ENCODE results near the gene ACSM6.
A peak's percentile ranks its signal among the peaks of the same experiment; 100 is the strongest.
"Not testable (repeated sequence)": the region's sequence is repeated elsewhere in the genome, so short reads cannot be mapped to it uniquely, and the experiment has no call there.

Gene ACSM6, protein sequence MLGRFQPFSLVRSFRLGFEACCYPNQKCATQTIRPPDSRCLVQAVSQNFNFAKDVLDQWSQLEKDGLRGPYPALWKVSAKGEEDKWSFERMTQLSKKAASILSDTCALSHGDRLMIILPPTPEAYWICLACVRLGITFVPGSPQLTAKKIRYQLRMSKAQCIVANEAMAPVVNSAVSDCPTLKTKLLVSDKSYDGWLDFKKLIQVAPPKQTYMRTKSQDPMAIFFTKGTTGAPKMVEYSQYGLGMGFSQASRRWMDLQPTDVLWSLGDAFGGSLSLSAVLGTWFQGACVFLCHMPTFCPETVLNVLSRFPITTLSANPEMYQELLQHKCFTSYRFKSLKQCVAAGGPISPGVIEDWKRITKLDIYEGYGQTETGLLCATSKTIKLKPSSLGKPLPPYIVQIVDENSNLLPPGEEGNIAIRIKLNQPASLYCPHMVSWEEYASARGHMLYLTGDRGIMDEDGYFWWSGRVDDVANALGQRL

DNA sequence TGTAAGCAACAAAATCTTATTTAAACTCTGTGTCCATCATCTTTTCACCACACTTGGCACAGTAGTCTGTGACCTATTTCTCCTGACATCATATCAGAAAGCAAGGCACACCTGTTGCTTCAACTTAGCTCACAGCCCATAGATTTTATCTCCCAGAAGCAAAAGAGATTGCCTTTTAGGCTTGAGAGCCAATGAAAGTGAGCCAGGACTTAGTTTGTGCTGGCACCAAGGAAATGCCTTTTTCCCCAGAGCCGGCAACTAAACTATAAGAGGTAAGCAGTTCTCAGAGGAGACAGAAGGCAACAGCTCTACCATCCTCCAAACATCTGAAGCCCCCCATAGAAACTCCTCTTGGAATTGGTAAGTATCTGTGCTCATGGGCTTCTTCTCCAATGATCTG, at the start of gene ACSM6:
TSS of gene ACSM6 (plus strand) at position 295 of the 400 bp plus-strand sequence. CDS start 248 bp downstream, outside the sequence.
- no peak for DNase-seq (ENCODE audit: low read depth in 2 of 2)

DNA sequence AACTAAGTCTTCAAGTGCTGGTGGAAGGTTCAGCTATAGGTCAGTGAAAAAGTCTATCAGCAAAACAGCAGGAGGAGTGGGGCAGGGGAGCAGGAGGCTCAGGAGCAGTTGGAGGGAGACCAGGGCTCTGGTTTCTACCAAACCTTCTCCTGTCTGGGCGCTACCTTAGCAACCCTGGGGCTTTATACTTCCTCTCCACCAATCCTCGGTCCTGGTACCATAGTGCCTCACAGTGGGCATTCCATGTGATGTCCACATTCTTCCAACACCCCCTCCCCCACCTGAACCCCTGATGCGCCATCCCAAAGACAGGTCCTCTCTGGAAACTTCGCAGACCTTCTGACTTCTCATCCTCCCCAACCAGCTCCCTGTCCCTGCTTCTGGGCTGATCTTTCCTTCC, 25.3 kb upstream of the ACSM6 start:
- DNase-seq (ENCODE audit: low read depth in 2 of 2): no peak

DNA sequence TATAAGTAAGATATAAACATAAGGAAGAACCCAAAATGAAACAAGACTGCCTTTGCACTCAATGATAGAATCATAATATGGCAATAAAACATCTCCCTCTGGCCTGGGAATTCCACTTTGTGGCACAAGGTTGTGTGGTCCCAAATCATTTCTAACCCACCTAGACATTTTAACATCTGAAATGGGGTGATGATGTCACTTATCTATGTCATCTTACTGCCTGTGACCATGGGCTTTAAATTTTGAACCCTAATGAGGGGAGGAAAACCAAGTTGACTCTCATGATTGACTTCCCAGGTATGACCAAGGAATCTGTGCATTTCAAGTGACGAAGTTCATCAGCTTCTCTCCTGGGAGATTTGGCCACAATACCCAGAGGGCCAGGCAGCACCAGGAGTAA, 24.5 kb upstream of the ACSM6 start:
- no peak for DNase-seq (ENCODE audit: low read depth in 2 of 2)

DNA sequence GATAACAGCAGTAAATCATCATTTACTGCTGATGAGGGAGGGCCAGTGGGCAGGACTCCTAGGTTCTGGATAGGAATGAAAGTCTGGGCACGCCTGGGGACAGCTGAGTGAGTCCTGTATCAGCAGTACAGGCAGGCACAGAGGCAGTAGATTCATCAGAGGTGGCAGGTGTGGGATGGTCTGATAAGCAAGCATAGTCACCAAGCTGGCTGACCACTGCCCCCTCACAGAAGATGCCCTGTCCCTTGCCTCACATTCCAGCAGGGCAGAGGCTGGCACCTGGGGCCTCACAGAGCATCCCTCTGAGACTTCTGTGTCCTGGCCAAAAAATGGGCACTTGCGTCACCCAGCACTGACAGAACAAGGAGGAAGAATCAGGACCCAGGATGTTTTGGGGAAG, 23.2 kb upstream of the ACSM6 start:
- DNase-seq (ENCODE audit: low read depth in 2 of 2): no peak

DNA sequence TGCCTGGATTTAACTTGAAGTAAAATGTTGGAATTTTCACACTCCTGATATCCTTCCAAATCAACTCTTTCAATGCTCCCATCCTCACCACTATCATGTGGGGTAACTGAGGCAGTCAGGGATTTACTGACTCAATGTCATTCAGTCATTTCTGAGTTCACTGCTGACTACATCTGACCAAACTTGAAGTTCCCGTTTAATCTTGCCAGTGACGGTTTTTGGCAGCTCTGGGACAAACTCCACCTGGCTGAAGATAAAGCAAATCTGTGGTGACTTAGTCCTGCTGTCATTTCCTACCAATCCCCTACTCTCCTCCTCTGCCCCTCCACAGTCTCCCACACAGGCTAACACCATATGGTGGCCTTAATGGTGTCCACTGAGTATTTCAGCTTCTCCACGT, 22.7 kb upstream of the ACSM6 start:
- DNase-seq (ENCODE audit: low read depth in 2 of 2): no peak

DNA sequence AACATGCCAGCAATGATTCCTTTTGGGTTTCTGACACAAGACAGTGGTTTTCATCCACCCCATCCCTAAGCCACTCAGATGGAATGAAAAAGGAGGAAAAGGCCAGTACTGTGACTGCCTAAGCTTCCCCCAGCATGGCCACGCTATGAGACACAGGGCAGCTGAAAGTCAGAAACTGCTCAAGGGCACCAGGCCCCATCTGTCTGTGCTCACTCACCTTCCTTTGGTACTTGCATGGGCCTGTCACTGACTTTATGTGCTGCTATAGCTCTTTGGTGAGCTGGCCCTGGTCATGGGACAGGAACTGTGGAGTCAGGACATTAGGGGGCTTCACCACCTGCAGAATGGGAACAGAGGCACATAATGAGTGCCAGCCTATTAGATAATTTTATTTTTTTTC, 21.2 kb upstream of the ACSM6 start:
- no peak for DNase-seq (ENCODE audit: low read depth in 2 of 2)

DNA sequence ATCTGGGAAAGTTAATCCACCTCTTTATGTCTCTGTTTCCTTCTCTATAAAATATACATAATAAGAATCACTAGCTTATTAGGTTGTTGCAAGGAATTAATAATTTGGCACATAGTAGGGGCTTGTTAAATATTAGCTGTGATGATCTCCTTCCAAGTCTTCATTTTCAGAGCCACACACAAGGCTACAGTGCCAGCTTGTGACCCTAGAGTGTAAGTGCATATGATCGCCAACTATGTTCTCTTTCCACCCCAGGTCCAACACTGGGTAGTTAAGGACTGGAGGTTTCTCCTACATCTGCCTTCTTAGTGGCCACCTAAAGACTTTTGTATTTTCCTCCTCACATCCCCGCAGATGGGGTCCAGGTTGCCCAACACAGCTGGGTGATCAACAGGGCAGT, 17.9 kb upstream of the ACSM6 start:
- DNase-seq (ENCODE audit: low read depth in 2 of 2): no peak

DNA sequence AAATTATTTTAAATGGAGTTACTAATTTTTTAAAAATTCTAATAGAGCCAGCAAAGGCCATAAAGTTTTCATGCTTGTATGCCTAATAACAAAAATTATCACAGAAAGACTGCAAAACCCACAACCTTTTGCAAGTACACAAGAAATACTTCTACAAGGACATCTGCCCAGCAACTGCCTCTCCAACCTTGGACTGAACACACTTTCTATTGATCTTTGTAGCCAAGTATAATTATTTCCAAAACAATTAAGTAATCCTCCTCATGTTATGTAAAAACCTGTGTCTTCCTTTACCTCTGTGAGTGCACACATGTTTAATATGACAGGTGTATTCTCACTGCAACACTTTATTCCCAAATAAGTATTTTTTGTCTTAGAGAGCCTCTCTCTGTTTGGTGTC, 16.6 kb upstream of the ACSM6 start:
- no peak for DNase-seq (ENCODE audit: low read depth in 2 of 2)

DNA sequence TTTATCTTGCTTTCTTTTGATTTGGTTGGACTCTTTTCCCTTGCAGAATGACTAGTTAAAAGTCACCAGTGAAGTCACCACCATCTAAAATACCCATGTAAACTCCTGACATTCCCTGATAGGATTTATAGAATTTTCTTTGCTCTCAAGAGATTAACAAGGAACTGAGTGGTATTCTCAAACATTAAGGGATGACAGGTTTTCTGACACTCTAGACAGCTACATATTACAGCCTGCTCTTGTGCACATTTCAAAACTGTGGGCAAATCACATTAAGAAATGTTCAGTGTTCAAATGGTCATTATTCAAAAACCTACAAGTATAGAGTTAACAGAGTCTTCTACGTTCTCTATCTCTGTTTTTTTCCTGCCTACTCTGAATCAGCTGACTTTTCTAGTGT, 15.8 kb upstream of the ACSM6 start:
- DNase-seq (ENCODE audit: low read depth in 2 of 2): no peak

DNA sequence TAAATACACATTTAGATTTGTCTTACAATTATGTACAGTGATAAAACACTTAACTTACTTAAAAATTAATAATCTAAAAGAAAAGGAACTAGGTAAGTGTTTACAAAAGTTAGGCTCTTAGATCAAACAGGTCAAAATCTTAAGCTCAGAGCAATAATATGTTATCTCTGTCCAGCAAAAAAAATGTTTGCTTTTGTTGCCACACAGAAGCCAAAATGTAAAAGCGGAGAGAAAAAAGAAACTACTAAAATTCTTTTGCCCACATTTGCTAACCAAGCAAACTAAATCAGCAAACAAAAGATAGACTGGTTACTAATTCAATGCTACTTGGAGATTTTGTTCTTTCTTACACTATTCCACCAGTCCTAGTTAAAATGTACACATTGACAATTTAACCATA, 15.2 kb upstream of the ACSM6 start:
- no peak for DNase-seq (ENCODE audit: low read depth in 2 of 2)

DNA sequence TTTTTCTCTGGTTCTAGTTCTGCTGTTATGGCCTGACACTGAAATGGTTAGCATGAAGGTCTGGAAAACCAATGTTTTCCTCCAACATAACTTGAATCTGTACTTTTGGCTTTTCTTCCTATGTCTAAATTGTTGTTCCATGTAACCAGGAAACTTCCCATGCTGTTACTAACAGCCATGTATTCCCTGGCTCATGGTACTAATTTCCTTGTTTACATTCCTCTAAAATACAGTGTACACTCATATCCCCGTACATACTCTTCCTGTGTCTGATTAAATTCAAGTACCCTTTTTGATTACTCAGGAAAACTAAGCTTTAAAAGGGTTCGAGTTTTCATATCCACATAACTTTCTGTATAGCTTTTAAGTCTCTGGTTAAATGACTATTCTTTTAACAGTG, 12.3 kb upstream of the ACSM6 start:
- no peak for DNase-seq (ENCODE audit: low read depth in 2 of 2)

DNA sequence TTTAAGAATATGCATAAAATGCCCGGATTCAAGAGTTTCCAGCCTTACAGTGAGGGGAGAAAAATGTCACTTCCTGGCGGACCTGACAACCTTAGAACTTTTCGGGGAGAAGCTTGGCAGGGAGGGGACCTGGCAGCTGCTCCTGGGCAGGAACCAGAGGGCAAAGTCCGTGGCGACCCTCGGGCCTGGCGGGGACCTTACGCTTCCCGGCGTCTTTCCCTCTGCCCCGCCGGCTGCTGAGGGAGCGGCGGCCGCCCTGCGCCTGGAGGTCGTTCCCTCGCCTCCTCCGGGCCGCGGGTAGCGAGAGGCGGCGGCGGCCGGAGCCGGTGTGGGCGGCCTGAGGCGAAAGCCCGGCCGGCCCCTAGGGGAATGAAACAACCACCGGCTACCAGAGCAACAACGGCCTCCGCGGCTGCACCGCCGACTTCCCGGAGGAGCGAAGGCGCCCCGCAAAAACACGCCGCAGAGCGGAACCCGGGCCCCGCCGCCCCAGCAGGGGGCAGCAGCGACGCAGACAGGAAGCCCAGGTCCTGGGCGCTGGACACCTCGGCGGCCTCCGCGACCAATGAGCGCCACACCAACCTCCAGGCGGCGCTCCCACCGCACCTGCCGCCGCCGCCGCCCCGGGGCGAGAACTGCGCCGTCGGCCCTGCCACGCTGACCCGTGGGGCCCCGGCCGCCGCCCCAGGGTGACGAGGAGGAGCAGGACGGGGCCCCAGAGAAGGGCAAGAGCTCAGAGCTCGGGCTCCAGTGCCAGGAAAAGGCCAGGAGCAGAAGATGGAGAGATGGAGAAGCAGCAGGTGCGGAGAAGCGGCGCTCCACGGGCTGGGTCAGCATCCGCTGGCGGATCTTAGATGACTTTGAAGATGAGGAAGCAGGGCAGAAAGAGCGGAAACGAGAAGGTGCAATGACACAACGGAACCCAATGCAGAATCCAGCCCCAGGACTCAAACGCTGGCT, 10.5 kb upstream of the ACSM6 start:
- peak; percentile 45 to 50 for DNase-seq (ENCODE audit: low read depth in 2 of 2)

DNA sequence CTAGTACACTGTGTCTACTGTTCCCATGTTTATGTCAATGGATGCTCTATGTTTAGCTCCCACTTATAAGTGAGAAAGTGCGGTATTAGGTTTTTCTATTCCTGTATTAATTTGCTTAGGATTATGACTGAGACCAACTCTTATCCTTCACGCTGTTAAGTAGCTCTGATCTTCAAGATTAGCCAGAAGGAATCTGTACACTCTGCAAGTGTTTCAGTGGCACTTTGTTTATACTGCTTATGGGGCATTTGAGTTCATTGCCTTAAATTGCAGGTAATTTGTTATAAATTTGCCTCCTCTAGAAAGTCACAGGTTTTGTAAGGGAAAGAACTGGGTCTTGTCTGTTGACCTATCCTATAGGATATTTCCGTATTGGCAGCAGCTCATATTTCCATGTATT, 6.4 kb upstream of the ACSM6 start:
- no peak for DNase-seq (ENCODE audit: low read depth in 2 of 2)

DNA sequence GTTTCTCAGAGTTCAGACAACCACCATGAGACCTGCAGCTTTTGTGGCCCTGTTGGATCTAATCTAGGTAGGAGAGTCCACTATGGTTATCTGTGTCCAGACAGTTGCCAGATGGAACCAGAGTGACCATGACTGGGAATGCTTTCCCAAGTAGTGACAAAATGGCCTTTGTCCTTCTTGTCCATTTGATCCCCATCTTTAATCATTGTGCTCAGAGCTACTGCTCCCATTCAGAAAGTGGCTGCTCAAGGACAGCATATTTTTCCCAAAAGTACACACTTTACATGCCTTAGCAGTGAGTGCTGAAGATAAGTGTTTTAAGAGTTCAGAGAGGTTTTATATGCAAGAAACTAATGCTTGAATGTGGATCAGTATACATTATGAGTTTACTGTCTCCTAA, 5.4 kb upstream of the ACSM6 start:
- no peak for DNase-seq (ENCODE audit: low read depth in 2 of 2)

DNA sequence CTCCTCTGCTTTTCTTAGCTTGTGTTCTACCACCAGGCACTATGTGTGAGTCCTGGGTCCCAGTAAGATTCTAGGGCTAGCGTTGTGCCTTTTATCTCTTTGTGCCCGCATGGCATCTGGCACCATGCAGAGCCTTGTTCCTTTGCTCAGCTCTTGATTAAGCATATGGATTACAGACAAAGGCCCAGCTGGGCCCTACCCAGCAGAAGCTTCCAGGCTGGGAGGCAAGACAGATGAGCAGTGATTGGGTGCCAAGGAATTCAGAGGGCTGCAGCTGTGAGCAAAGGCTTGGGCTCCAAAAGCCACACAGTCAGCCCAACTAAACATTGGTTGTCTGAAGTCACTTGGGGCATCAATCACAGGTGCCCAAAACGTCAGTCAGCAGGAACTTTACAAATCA, 2.0 kb downstream of the ACSM6 start:
- DNase-seq (ENCODE audit: low read depth in 2 of 2): no peak

DNA sequence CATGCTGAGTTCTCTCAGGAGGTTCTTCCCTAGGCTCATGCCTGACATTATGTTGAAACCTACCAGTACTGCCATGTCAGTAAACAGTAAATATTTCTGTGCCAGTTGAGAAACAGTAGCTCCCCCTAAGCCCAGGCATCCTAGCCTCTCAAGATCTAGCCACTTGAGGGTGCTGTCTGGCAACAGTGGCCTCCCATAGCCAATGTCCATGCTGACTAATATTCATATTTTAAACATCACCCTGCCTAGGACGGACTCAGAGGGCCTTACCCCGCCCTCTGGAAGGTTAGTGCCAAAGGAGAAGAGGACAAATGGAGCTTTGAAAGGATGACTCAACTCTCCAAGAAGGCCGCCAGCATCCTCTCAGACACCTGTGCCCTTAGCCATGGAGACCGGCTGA, 7.7 kb downstream of the ACSM6 start:
- no peak for DNase-seq (ENCODE audit: low read depth in 2 of 2)

DNA sequence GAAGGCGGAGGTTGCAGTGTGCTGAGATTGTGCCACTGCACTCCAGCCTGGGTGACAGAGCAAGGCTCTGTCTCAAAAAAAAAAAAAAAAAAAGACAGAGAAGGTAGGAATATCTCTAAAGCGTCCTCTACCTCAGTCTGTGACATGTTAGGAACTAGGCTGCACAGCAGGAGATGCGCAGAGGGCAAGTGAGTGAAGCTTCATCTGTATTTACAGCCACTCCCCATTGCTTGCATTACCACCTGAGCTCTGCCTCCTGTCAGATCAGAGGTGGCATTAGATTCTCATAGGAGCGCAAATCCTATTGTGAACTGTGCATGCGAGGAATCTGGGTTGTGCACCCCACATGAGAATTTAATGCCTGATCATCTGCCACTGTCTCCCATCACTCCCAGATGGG, 8.8 kb downstream of the ACSM6 start:
- DNase-seq (ENCODE audit: low read depth in 2 of 2): not testable (repeated sequence)

DNA sequence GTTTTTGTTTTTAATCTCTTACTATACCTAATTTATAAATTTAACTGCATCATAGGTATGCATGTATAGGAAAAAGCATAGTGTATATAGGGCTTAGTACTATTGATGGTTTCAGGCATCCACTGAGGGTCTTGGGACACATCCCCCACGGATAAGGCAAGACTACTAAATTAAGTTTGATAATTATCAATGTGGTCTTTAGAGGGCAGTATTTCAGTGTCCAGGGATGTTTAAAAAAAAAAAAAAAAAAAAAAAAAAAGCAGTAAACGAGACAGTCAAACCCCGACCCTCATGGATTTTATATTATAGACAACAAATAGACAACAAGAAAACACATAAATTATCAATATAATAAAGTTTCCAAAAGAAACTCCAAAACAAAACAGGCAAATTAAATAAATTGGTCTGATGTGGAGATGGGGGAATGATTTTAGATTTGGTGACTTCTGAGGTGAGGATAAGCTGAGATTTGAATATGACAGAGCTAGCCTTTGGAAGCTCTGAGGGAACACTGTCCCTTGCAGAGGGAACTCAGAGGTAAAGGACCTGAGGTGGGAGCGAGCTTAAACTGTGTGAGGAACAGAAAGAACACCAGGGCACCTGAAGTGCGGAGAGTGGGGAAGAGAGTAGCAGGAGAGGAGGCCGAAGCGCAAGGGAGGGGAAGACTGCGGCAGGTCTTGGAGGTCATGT, 14.8 kb downstream of the ACSM6 start:
- no peak for DNase-seq (ENCODE audit: low read depth in 2 of 2)

DNA sequence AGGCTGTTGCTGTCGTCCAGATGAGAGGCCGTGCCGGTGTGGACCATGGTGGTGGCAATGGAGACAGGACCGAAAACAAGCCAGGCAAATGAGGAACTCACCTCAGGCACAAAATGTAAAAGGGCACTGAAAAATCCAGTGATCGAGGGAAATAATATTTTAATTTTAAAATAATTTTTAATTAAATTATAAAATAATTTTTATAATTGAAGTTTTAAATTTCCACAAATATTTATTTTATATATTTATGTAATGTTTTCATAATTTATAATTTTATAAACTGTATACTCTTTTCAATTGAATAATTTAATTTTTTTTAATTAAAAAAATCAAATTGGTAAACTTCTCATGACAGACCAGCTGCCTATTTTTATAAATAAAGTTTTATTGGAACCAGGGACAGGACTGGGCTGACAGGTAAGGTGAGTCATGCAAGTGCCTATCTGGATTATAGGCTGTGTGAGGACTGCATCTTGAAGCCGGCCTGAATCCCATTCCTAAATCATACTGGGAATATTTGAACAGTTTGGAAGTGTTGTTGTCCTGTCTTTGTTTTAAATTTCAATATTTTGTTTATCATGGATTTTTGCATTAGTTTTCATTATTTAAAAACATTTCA, 15.6 kb downstream of the ACSM6 start:
- DNase-seq (ENCODE audit: low read depth in 2 of 2): no peak

DNA sequence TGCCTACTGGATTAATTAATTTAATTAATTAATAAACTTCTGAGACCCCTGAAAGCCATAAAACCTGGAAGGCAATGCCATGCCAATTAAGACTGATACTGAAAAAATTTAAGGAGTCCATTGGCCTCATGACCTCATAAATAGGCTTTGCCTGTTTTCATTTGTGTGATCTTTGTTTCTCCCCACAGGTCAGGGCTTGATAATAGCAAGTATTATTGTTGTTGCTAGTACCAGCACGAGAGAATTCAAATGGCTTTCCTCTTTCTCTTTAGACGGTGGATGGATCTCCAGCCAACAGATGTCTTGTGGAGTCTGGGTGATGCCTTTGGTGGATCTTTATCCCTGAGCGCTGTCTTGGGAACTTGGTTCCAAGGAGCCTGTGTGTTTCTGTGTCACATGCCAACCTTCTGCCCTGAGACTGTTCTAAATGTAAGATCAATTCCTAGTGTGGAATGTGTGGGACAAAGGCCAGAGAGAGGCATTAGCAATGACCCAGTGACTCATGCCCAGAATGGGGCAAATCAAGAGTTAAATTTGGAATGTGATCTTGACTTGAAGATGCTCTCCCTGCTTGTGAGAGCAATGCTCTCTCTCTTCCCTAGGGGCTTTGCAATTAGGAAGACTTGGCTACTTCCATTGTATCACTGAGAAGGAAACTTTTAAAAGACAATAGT, 17.7 kb downstream of the ACSM6 start:
- no peak for DNase-seq (ENCODE audit: low read depth in 2 of 2)

DNA sequence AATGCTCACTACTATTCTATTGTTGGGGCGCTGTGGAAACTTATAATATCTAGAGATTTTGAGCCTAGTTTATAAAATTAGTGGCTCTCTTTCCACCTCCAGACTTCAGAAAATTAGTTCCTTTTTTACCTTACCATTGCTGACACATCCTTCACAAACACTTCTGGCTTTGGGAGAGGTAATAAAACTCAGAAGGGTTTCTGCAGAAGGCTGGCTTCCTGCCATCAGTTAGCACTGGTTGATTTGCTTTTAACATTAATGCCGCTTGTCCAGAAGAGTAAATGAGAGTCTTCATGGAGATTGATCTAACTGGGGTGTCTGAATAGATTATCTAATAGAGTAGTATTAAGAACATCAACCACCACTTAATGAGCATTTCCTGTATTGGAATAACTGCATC, 20.3 kb downstream of the ACSM6 start:
- no peak for DNase-seq (ENCODE audit: low read depth in 2 of 2)
